HTR-8/SVneo (cell line): ENCODE results near the gene EIF6.
"Not testable (repeated sequence)": the region's sequence is repeated elsewhere in the genome, so short reads cannot be mapped to it uniquely, and the experiment has no call there.

Experiments used
- DNase-seq: peaks from one replicate; pipeline ENCODE4 v3.0.0; 2011; ENCODE audit warnings: low spot score, mixed read lengths; ENCODE audit not compliant: insufficient read length
- FAIRE-seq: peaks from 2 replicates; lab custom pipeline; 2011; peaks lifted over from hg19 to GRCh38; lab: Jason Lieb, UNC

Gene EIF6

DNA sequence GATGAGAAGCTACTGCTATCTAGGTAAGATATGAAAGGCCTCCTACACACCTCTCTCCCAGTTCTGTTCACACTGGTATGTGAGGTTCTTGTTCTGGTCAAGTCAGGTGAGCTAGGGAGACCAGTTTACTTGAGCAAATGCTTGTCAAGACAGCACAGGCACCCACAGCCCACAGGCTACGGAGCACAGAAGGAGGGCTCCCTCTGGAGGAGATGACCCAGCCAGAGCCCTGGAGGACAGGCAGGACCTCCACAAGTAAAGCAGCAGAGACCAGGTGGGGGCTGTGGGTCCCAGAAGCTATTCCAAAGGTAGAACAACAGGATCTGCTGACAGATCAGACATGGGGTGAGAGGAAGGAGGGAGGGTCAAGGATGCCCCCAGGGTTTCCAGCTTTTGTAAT lies 19.8 kb downstream of the EIF6 start:
- peak; percentile 41 for DNase-seq
- FAIRE-seq: no peak

DNA sequence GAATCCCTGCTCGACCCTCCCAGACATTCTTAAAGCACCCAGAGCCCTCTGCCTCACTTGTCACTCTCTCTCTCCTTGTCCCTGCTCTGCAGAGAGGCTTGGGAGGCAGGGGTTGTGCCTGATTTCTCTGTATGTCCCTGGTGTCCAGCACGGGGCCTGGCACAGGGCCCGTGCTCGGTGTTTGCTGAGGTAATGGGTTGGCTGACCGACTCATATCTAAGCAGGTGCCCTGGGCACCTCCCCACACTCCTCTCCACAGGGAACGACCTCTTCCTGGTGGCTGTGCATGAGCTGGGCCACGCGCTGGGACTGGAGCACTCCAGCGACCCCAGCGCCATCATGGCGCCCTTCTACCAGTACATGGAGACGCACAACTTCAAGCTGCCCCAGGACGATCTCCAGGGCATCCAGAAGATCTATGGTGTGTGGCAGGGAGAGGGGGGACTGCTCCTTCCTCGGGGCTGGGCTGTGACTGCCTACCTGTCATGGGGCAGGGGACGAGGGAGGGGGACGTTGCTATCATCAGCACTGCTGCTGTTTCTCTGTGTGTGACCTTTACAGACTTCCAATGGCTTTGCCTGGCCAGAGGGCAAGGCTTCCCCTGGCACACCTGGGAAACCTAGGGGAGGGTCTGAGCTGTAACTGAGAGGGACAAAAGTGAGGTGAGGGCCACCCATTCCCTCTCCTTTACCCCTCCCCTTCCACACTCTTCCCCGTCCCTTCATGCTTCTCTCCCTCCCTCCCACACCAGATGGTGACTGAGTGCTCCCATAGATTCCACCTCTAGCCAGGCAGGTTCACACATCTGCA lies 20.8 kb downstream of the EIF6 start:
- no peak for DNase-seq
- peak; percentile 4 for FAIRE-seq

DNA sequence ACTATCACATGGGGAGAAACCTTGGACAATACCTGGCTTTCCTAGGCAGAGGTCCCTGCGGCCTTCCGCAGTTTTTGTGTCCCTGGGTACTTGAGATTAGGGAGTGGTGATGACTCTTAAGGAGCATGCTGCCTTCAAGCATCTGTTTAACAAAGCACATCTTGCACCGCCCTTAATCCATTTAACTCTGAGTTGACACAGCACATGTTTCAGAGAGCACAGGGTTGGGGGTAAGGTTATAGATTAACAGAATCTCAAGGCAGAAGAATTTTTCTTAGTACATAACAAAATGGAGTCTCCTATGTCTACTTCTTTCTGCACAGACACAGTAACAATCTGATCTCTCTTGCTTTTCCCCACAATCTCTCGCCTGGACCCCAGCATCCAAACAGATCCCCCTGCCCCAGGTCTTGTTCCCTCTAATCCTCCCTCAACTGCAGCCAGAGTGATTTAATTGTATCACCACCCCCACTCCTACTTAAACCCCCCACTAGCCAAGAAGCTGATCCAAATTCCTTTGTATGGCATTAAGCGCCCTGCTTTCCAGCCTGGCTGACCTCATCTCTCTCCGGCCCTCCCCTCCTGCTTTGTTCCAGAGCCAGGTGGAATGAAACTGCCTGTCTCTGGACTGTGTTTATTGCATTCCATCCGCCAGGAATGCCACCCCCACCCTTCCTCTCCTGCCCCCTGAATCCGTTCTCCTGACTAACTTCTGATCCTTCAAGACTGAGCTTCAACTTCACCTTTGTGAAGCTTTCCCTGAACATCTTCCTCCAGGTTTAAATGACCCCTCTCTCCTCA lies 21.6 kb downstream of the EIF6 start:
- DNase-seq: peak; percentile 79
- FAIRE-seq: peak; percentile 94

DNA sequence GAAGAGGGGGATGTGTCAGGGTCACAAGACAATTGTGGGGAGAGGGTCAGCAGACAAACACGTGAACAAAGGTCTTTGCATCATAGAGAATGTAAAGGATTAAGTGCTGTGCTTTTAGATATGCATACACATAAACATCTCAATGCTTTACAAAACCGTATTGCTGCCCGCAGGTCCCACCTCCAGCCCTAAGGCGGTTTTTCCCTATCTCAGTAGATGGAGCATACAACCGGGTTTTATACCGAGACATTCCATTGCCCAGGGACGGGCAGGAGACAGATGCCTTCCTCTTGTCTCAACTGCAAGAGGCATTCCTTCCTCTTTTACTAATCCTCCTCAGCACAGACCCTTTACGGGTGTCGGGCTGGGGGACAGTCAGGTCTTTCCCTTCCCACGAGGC lies 22.3 kb downstream of the EIF6 start:
- FAIRE-seq, DNase-seq: not testable (repeated sequence)

DNA sequence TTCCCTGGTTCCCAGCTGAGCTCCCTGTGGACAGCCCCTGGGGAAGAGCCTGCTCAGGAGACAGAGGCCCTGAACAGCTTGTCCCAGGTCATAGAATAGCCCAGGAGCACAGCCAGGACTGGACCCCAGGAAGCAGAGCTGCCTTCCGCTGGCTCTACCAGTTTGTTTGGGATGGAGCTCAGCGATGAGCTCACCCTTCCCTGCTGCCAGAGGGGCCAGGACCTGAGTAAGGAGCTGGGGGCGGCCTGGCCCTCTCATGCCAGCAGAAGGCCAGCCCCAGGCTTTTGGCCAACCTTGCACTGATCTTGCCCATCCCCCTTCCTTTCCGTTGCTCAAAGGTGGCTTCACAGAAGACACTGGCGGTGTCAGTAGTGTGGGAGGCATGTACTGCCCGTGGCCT lies 24.1 kb downstream of the EIF6 start:
- FAIRE-seq (peak; percentile 76), DNase-seq (no peak)

DNA sequence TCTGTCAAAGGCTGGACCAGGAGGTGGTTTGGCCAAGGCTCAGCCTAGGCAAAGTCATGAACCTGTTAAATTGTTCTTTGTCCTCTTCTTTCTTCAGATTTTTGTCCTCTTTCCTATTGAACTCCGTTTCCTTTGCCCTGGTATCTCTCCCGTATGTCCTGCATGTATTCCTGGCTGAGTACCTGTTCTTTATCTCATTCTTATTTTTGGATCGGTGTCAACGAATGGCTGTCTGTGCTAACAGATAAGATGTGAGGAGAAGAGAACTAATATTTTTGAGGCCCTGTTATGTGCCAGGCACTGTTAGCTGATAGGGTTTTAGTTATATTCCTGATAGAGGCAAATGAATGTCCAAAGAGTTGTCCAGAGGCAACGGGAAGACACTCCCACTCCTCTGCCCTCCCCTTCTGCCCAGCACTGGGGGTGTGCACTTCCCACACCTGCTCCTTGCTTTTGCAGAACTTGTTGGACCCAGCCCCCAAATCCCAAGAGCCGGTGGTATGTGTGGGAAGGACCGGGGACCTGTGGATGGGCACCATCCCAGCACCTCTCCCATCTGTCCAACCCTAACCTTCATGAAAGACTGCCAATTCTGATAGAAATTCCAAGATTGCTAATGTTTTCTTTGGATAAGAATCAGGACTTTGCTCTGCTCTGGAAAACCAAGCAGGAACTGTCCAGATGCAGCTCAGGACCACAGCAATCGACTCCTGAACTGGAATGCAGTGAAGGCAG lies 27.2 kb downstream of the EIF6 start:
- DNase-seq (no peak), FAIRE-seq (no peak)

DNA sequence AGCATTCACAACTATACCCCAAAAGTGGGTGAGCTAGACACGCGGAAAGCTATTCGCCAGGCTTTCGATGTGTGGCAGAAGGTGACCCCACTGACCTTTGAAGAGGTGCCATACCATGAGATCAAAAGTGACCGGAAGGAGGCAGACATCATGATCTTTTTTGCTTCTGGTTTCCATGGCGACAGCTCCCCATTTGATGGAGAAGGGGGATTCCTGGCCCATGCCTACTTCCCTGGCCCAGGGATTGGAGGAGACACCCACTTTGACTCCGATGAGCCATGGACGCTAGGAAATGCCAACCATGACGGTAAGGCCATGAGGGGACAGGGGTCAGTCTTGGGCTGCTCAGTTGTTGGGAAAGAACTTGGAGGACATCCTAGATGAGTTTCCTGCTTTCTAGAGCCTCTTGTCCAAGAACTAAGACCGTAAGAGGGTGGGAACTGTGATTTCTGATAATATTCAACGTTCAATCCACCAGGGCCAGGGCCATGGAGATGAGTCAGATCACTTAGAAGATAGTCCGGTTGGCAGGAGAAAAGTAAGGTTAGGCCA lies 30.0 kb downstream of the EIF6 start:
- FAIRE-seq (no peak), DNase-seq (no peak)

DNA sequence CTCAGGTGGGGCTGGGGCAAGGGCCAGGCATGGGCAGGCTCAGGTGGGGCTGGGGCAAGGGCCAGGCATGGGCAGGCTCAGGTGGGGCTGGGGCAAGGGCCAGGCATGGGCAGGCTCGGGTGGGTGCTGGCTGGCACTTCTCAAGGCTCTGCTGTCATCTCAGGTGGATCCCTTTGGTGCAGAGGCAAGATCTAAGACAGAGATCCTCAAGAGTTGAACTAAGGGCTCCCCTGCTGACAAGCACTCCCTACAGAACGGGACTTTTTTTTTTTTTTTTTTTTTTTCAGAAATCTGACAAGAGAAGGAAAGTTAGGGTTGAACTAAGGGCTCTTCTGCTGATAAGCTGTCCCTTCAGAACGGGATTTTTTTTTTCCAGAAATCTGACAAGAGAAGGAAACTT lies 31.6 kb downstream of the EIF6 start:
- FAIRE-seq: no peak
- DNase-seq: no peak

DNA sequence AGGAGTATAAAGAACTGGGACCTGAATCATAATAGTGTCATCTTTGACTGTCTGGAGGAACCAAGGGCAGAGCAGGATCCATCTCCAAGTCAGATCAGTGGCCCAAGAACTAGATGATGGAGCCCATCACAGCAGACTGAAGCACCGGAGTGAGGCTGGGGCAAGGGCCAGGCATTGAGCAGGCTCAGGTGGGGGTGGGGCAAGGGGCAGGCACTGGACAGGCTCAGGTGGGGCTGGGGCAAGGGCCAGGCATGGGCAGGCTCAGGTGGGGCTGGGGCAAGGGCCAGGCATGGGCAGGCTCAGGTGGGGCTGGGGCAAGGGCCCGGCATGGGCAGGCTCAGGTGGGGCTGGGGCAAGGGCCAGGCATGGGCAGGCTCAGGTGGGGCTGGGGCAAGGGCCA lies 32.0 kb downstream of the EIF6 start:
- DNase-seq, FAIRE-seq: not testable (repeated sequence)

DNA sequence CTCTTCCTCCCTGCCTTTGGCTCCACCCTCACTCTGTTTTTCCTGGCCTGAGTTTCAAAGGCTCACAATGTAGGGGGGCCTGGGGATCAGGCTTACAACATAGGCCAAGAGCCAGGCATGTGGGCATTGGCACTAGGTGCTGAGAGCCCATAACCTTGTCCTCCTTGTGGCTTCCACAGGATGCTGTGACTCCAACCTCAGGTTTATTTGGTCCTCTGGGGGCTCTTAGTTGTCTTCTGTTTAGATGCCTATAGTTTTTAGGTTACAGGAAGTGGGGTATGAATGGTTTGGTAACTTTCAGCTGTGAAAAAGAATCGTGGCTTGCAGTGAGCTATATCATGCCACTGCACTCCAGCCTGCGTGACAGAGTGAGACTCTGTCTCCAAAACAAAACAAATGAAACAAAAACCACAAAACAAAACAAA lies 32.5 kb downstream of the EIF6 start:
- FAIRE-seq (no peak), DNase-seq (no peak)

DNA sequence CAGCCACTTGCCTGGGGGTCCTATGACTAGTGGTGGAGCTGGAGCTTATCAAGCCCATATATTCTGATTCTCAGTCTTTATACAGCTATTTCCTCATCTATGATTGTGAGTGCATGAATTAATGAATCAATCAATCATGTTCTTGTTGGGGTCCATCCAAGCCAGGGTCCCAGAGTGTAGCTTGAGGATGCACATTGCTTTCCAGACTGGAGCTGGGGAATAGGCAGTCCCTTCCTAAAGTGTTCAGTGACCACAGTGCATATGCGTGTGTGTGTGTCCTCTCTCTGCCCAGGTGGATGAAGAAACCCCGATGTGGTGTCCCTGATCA lies 33.0 kb downstream of the EIF6 start:
- FAIRE-seq (no peak), DNase-seq (no peak)

DNA sequence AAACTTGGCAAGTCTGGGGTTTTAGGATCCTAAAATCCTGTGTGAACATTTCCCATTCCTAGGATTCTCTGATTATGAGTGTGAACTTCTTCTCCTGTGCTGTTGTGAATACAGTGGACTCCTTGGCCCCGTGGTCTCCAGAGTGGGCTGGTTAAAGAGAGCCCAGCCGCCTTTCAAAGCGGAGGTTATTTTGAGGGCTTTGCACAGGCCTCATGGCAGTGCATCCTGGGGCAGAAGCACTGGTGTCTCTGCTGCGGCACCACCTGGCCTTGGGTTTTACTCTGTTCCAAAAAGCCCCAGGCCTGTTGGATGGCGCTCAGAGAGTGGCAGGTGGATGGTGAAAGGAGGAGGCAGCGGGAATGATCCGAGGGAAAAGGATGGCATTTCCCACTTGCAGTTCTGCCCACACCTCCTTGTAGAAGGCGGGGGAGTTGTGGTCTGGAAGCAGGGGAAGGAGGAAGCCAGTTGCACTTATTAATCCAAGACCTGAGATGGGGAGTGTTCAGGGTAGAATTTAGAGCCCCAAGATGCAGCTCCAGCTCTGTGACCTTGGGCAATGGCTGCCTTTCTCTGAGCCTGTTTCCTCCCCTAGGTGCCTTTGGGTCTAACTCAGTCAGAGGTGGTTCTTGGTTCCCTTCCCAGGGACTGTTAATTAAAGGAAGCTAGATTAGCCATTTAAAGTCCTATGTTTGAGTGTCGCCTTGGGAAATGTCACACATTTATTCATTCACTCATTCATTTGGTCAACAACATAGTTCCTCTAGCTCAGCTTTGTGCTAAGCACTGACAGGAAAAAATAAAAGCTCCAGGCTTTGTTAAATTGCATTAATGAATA lies 35.7 kb downstream of the EIF6 start:
- FAIRE-seq: no peak
- no peak for DNase-seq

DNA sequence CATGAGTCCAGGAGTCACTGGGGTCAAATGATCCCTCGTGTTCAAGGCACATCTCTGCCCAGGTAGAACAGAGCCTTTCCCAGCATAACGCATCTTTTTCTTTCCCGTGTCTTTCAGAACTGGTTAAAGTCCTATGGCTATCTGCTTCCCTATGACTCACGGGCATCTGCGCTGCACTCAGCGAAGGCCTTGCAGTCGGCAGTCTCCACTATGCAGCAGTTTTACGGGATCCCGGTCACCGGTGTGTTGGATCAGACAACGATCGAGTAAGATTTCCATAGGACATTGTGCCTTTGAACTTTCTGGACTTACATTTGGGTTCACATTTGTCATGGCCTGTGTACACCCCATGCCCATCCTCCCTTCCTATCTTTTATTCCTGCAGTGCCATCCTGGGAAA lies 37.8 kb downstream of the EIF6 start:
- no peak for FAIRE-seq

DNA sequence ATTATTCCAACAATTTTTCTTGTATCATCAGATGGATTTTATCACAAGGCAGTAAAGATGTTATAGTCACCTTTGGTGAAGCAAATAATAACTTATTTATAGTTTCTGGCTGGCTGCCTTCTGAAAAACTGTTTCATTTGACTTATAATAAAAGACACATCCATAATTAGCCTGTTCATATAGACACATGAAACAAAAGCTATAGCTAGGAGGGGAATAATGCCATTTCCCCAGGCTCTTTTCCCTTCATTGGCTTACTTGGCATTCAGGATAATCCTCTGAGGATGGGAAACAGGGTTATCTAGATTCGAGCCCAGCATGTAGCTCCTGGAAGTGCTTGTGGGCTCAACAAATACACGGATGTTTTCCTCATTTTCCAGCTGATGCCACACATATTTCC lies 40.6 kb downstream of the EIF6 start:
- DNase-seq: no peak
- no peak for FAIRE-seq

More for the DNA sequence above, 37.8 kb downstream of the EIF6 start:
- DNase-seq: no peak

DNA sequence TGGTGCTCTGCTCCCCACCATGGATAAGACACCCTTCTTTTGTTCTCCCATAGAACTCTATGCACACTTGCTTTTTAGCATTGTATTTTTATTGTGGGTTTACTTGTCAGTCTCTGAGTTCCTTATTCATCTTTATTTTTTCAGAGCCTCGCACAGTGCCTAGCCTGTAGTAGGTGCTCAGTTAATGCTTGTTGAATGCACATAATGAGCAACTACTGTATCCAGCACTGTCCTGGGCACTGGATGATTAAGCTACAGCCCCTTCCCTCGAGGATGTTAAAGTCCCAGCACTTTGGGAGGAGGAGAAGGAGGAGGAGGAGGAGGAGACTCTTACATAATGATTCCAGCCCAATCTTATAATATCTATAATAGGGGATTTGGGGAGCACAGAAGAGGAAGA lies 41.3 kb downstream of the EIF6 start:
- FAIRE-seq: no peak
- no peak for DNase-seq

DNA sequence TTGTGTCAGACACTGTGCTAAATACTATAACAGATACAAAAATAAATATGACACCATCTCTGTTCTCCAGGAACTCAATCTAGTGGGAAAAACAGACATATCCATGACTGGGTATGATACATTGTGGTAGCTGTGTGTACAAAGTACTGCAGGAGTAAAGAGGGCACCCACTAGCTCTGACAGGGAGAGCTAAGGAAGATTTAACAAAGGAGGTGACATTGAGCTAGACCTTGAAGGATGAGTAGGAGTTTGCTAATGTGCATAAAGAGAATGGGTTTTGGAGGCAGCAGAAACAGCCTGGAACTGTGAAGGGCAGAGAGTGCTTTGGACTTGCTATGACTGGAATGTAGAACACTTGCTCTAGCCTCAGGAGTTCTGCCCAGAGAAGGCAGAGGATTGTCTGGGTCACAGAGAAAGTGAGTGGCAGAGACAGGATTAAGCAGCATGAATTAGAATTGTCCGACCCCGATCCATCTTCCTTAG lies 43.7 kb downstream of the EIF6 start:
- DNase-seq (no peak), FAIRE-seq (no peak)

DNA sequence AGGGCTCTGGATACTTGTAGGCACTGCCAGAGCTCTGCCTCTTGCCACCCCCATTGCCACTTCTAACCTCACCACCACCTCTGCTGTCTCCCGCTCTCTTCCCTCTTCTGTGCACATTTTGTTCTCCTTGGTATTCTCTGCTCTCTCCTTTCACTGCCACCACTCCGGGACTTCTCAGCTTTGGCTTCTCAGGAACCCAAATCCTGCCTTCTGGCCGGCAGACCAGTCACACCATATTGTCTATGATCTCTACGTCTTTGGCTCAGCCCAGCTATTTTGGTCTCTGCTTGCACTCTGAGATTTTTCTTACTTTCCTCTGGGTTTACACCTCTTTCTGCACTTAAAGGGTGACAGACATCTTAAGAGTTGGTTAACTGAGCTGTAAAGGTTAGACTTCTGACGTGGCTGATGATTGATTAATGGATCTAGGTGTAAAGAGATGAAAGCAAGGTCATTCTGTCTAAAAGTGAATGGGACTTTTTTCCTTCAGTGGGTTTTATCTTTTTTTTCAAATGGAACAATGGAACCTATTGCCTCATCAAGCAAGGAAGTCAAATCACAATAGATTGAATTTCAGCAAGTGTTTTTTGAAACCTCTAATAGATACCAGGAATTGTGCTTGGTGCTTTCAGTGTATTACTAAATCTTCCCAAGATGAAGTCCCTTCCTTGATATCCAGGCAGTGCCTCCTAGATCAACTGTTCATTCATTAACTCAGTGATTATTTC lies 44.3 kb downstream of the EIF6 start:
- DNase-seq (no peak), FAIRE-seq (no peak)

DNA sequence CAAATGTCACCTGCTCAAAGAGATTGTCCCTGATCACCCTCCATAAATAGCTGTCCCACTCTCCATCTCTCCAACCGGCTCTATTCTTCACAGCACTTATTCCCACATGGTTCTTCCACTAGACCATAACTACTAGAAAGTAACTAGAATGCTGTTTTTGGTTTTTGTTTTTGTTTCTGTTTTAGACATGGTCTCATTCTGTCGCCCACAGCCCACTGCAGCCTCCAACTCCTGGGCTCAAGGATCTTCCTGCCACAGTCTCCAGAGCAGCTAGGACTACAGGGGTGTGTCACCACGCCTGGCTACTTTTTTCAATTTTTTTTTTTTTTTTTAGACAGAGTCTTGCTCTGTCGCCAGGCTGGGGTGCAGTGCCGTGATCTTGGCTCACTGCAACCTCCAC lies 45.8 kb downstream of the EIF6 start:
- DNase-seq (no peak), FAIRE-seq (no peak)

DNA sequence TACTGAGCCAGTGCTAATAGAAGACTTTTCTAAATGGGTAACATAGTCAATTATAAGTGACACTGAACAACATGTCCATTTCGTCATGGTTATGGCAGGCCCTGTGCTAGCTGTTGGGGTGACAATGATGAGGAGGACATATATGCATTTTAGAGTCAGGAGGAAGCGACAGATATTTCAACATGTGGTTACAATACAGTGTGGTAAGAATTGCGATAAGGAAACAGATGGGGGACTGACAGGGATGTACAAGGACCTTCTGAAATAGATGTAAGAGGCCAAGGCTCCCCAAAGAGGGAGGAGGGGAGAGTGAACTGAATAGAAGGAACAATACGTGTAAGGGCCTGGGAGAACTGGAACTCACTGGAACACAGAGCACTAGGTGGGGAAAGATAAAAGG lies 46.4 kb downstream of the EIF6 start:
- FAIRE-seq (no peak), DNase-seq (no peak)
